Colonic mucosa (tissue), 4 donors: Measurements from ENCODE around the gene METRN. TPM values are rescaled to one million over a fixed set of nuclear protein-coding genes. Genes with fewer than 3 reads are reported as not detected.

Experiments
- DNase-seq: peaks from one replicate; pipeline ENCODE4 v3.0.0-alpha.2; 2020
- H3K27ac ChIP-seq: fragments of 200-600 bp; one replicate; pipeline ENCODE4 v1.8.0; 2021
- H3K27me3 ChIP-seq: fragments of 200-600 bp; one replicate; pipeline ENCODE4 v1.8.0; 2021
- H3K36me3 ChIP-seq: fragments of 200-600 bp; one replicate; pipeline ENCODE4 v1.8.0; 2021
- H3K4me1 ChIP-seq: fragments of 200-600 bp; one replicate; pipeline ENCODE4 v1.8.0; 2021; ENCODE audit warnings: mild to moderate bottlenecking
- H3K4me3 ChIP-seq: fragments of 200-600 bp; one replicate; pipeline ENCODE4 v1.8.0; 2021
- H3K9ac ChIP-seq, 2 donors: one replicate each; pipeline ENCODE4 v1.7.0; 2013; ENCODE audit warnings: control low read depth in 2 of 2, low read depth in 2 of 2, low read length in 2 of 2
- H3K9me3 ChIP-seq: fragments of 200-600 bp; one replicate; pipeline ENCODE4 v1.8.0; 2021
- intact Hi-C: fragments of 100-400 bp; cut with DNase I; formaldehyde crosslinking; loops from one replicate; pipeline ENCODE4 v1.14.1; 2022
- total RNA-seq, 2 donors: library from RNA; stranded (reverse); fragmentation: NEBNext Ultra II Directional in 1 of 2; extraction: Animal tissue kit (Norgen Biotek cat#: 25700) in 1 of 2; gene quantifications; one replicate each; pipeline ENCODE4 v1.2.1, GENCODE V29; 2021
- TF ChIP-seq, protein P1 (sequence below): fragments of 200-600 bp; IDR thresholded peaks from one replicate; pipeline ENCODE4 v1.8.0; 2022; ENCODE audit warnings: antibody characterized with exemption, mild to moderate bottlenecking
- donor health status: healthy.
- donor health status: DM: no; HTN: no; CAD: no.
- donor health status: DM: no; HTN: no; CAD: no.

The METRN gene
- total RNA-seq, 2 donors from 2014 or later = 23.3 to 50.0 TPM

DNA sequence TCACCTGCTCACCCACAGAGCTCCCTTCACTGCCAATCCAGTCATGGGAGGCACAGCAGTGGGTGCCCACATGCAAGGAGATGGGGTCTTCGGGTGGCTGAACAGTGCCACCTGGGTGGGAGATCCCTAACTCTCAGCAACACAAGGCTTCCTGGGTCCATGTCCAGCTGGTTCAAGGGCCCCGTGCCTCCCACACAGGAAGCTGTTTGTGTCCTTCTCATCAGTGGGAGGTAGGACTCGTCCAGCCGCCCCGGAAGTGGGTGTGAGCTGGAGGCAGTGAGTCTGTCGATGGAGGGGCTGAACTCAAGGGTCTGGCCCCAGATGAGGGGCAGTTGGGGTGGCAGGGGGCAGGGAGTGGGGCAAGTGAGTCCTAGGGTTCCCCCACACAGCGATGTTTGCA lies 10.9 kb upstream of the METRN start:
- intact Hi-C loops = no loop called here
- Histone ChIP-seq H3K4me3 (no peak overlapping the region), H3K9me3 (no peaks in the 10 kb centered on the region), H3K27ac (no peak overlapping the region), H3K4me1 (no peaks in the 10 kb centered on the region), H3K36me3 (no peaks in the 10 kb centered on the region), H3K27me3 (peaks cover 73% of the 10 kb centered on the region), H3K9ac (no peak overlapping the region)
- TF ChIP-seq, protein P1, sequence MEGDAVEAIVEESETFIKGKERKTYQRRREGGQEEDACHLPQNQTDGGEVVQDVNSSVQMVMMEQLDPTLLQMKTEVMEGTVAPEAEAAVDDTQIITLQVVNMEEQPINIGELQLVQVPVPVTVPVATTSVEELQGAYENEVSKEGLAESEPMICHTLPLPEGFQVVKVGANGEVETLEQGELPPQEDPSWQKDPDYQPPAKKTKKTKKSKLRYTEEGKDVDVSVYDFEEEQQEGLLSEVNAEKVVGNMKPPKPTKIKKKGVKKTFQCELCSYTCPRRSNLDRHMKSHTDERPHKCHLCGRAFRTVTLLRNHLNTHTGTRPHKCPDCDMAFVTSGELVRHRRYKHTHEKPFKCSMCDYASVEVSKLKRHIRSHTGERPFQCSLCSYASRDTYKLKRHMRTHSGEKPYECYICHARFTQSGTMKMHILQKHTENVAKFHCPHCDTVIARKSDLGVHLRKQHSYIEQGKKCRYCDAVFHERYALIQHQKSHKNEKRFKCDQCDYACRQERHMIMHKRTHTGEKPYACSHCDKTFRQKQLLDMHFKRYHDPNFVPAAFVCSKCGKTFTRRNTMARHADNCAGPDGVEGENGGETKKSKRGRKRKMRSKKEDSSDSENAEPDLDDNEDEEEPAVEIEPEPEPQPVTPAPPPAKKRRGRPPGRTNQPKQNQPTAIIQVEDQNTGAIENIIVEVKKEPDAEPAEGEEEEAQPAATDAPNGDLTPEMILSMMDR = no peak
- DNase-seq = no peak

DNA sequence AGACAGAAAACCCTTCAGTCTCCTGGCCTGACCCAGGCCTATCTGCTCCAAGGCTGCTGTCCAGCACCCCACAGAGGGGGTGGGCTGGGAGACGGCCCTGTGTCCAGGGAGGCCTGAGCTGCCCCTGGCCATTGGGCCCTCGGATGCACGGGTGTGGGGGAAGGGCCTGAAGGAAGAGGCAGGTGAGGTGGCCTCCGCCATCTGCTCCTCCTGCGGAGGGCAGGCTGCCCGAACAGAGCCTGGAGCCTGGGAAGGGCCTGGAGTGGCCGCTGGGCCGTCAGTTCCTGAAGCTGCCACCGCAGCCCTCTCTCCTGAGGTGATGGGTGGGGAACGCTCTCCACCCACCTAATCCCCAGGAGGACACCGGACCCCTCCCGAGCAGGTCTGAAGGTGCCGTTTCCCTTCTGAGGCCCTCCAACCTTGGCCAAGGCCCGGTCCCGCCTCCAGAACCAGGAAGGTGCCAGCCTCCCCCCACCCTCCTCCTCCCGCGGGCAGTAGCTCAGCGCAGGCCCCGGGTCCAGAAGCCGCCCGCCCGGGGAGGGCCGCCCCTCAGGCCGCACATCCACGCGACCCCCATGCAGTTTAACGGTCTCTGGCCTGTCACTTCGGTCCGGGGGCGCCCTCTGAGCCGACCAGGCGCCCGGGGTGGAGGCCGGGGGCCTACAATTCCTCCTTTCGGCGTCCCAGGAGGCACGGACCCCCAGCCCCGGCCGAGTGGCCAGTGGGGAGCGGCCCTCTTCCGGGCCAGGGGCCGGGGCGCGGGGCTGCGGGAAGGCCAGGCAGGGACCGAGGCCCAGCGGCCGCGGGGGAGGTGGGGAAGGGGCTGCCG lies 10.2 kb upstream of the METRN start:
- Histone ChIP-seq H3K9me3 (no peaks in the 10 kb centered on the region), H3K27me3 (peaks cover 76% of the 10 kb centered on the region), H3K36me3 (no peaks in the 10 kb centered on the region), H3K4me1 (no peaks in the 10 kb centered on the region), H3K27ac (no peak overlapping the region), H3K4me3 (no peak overlapping the region), H3K9ac (no peak overlapping the region)
- DNase-seq = no peak
- intact Hi-C loops = no loop called here
- TF ChIP-seq, protein P1 = no peak

DNA sequence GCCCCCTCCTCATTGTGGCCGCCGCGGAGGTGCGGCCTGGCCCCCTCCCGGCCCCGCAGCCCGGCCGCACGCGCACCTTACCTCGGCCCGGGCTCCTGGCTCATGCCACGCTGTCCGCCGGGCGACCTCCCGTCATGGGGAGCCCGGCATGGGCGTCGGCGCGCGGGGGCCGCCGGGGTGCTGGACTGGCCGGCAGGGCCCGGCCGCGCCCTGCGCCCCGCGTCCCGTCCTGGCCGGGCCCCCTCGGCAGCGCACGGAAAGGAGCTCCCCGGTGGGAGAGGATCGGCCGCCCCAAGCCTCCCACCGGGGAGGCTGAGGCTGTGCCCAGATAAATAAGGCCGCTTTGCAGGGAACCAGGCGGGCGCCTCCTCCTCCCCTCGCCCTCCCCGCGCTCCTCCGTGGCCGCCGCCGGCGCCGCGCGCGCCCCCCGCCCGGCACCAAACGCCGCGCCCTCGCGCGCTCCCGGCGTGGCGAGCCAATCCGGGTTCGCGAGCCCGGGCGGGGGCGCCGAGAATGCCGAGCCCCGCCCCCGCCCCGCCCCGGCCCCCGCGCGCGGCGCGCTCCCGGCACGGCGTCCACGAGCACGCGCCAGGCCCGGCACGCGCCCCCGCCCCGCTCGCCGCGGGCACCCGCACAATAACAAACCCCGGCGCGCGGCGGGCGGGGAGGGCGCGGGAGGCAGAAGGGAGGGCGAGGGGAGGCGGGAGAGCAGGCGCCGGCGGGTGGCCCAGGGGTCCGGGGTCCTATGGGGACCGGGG lies 9.3 kb upstream of the METRN start, which contains the start of gene FBXL16:
Gene FBXL16 (minus strand): TSS at position 371 of the 758 bp plus-strand sequence. CDS start 8,396 bp downstream, outside the sequence.
- H3K9me3 ChIP-seq = no peaks in the 10 kb centered on the region
- H3K27me3 ChIP-seq = peaks cover 76% of the 10 kb centered on the region
- H3K9ac ChIP-seq = no peak within 1 kb of the TSS
- H3K4me1 ChIP-seq = no peaks in the 10 kb centered on the region
- TF ChIP-seq, protein P1 = no peak
- intact Hi-C loops = no loop called here
- no peaks in the 10 kb centered on the region for H3K36me3 ChIP-seq
- no peak within 1 kb of the TSS for H3K4me3 ChIP-seq
- DNase-seq = no peak
- H3K27ac ChIP-seq = no peak within 1 kb of the TSS

DNA sequence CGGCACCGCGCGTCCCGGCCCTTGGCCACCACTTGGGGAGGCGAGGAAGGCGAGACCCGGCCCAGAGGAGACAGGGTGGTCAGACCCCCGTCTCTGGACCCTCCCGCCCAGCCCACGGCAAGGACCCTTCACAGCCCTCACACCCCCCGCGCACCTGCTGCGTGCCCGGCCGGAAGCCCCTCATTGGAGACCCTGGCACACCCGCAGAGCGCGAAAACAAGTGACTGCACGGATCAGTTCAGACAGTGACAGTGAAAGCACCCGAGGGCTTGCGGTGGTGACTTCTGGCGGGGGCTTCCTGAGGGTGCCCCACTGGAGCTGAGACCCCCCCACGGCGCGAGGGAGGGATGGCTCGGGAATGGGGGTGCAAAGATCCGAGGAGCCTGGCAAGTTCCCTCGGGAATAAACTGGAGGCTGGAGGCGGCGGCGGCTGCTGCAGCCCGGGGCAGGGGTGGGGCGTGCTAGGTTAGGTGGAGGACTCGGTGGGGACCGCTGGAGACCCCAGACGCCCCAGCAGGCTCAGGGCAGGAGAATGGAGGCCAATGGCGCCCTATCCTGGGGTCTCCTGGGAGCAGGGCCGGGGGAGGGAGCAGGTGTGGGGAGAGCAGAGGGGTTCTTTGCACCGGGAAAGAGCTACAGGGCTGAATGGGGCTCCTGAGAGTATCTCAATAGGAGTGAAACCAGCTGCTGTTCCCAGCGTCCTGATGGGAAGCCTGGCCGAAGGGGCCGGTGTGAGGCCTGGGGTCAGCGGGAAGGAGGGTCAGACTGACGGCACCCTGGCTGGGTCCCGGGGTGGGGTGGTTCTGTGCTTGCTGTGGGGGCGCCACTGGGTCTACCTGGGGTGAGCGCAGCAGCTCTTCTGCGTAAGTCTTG lies 8.5 kb upstream of the METRN start:
- intact Hi-C loops = no loop called here
- Histone ChIP-seq H3K27me3 (peaks cover 75% of the 10 kb centered on the region), H3K9ac (no peak overlapping the region), H3K27ac (no peak overlapping the region), H3K4me3 (no peak overlapping the region), H3K9me3 (no peaks in the 10 kb centered on the region), H3K36me3 (no peaks in the 10 kb centered on the region), H3K4me1 (no peaks in the 10 kb centered on the region)
- TF ChIP-seq, protein P1 = no peak
- DNase-seq = no peak

DNA sequence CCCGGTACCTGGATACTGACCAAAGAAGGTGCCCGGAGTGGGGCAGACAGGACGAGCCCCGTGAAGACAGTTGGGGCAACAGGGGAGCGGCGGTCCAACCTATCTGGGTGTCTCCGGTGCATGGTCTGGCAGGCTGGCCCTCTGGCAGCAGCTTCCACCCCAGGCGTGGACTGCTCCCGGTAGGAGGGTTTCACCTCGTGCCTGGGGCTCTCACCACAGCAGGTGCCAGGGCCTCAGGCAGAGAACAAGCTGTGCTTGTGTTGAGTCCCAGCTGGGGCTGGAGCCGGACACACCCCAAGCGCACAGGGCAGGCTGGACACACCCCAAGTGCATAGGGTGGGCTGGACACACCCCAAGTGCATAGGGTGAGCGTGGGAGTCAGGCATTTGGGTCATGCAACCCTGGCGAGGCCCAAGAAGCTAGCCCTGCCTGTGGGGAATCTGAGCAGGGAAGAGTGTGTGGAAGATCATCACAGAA lies 7.8 kb upstream of the METRN start:
- TF ChIP-seq, protein P1 = no peak
- Histone ChIP-seq H3K4me1 (no peaks in the 10 kb centered on the region), H3K9me3 (no peaks in the 10 kb centered on the region), H3K4me3 (no peak overlapping the region), H3K36me3 (no peaks in the 10 kb centered on the region), H3K27ac (no peak overlapping the region), H3K27me3 (peaks cover 70% of the 10 kb centered on the region), H3K9ac (no peak overlapping the region)
- intact Hi-C loops = no loop called here
- no peak for DNase-seq
